ENCODE measurements around the gene HS2ST1. TPM values are rescaled to one million over a fixed set of nuclear protein-coding genes. Genes with fewer than 3 reads are reported as not detected.
A peak's percentile ranks its signal among the peaks of the same experiment; 100 is the strongest.

Gene HS2ST1
- total RNA-seq, 1 donor from 2014 or later: 12.6 TPM

DNA sequence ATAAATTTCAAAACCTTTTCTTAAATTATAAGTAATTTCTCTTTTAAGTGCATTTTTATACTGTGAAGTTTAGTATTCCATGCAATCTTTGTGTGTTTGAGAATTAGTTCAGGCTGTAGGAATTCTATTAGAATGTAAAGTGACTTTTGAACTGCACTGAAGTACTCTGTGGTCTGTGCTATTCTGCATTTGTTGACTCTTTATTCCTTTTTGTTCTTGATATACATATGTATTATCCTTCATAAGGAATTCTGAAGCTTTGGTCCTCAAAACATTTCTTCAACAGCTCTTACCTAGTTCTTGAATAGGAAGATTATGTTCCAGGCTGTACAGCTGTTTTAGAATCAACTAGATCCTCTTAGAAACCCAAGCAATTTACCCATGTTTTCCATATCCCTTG, 158.0 kb downstream of the HS2ST1 start:
- TF ChIP-seq CTCF (IDR thresholded peaks at IDR 0.05; ENCODE audit: borderline replicate concordance): no peak
- intact Hi-C loops (cut with micrococcal nuclease): no loop called here
- no peaks in the 10 kb centered on the region for H3K27me3 ChIP-seq (ENCODE audit: low read depth)
- H3K27ac ChIP-seq (replicated peaks): peak overlapping the region; percentile 34
- H3K4me3 ChIP-seq: peak overlapping the region; percentile 38
- no peaks in the 10 kb centered on the region for H3K36me3 ChIP-seq
- H3K9me3 ChIP-seq (replicated peaks): no peaks in the 10 kb centered on the region
- DNase-seq: no peak
- peaks cover 20% of the 10 kb centered on the region for H3K4me1 ChIP-seq

- no peak for TF ChIP-seq CTCF (IDR thresholded peaks at IDR 0.05; ENCODE audit: borderline replicate concordance)
- H3K9me3 ChIP-seq (replicated peaks): no peaks in the 10 kb centered on the region
- intact Hi-C loops (cut with micrococcal nuclease): no loop called here
- H3K27me3 ChIP-seq (ENCODE audit: low read depth): no peaks in the 10 kb centered on the region
- H3K4me3 ChIP-seq: peak overlapping the region; percentile 38
- peaks cover 20% of the 10 kb centered on the region for H3K4me1 ChIP-seq
- H3K27ac ChIP-seq (replicated peaks): peak overlapping the region; percentile 34
- H3K36me3 ChIP-seq: no peaks in the 10 kb centered on the region
- DNase-seq: no peak
Measured at GRCh38 chr1:87072904-87073303, 158.5 kb downstream of the HS2ST1 start.

DNA sequence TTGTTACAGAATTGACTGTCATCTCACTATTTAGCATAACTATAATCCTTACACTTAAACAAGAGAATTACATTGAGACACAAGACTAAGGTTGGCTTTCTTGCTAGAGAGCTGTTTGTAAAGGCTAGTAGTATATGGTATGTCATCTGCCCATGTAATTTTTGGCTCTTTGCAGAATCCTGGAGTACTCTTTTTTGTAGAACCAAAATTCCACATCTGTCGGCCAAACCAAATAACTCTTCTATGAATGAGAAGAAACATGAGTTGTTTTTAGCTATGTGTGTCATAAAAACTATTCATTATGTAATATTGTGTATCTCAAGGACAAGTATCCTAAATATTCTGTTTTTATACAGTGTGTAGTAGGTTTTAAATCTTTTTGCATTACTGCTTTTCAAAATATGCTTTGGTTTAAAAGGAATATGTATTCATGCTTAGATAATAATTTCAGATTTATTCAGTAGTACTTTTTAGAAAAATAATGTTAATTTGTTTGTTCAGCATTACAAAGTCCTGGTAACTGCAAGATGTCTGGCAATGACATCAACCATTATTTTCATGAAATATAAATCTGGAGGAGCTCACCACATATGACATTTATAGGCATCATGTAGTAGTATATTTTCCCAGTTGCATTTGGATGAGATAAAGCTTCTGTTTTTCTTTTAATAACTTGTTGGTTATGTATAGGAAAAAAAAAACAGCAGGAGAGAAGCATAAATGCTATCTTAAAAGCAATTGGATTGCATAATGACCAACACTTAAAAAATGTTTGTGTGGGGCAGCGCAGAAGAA, 159.8 kb downstream of the HS2ST1 start:
- peaks cover 20% of the 10 kb centered on the region for H3K4me1 ChIP-seq
- H3K27ac ChIP-seq (replicated peaks): no peak overlapping the region
- intact Hi-C loops (cut with micrococcal nuclease): no loop called here
- TF ChIP-seq CTCF (IDR thresholded peaks at IDR 0.05; ENCODE audit: borderline replicate concordance): no peak
- DNase-seq: no peak
- no peaks in the 10 kb centered on the region for H3K27me3 ChIP-seq (ENCODE audit: low read depth)
- H3K36me3 ChIP-seq: no peaks in the 10 kb centered on the region
- no peak overlapping the region for H3K4me3 ChIP-seq
- no peaks in the 10 kb centered on the region for H3K9me3 ChIP-seq (replicated peaks)

- Histone ChIP-seq H3K36me3 (no peaks in the 10 kb centered on the region), H3K27me3 (ENCODE audit: low read depth) (no peaks in the 10 kb centered on the region), H3K27ac (replicated peaks) (no peak overlapping the region), H3K4me3 (no peak overlapping the region), H3K4me1 (peaks cover 17% of the 10 kb centered on the region), H3K9me3 (replicated peaks) (no peaks in the 10 kb centered on the region)
- no peak for TF ChIP-seq CTCF (IDR thresholded peaks at IDR 0.05; ENCODE audit: borderline replicate concordance)
- DNase-seq: no peak
- intact Hi-C loops (cut with micrococcal nuclease): no loop called here
Measured at GRCh38 chr1:87077959-87078639, 163.7 kb downstream of the HS2ST1 start.

- TF ChIP-seq CTCF (IDR thresholded peaks at IDR 0.05; ENCODE audit: borderline replicate concordance): peak; percentile 78
- Histone ChIP-seq H3K4me3 (no peak overlapping the region), H3K4me1 (peaks cover 8% of the 10 kb centered on the region), H3K27ac (replicated peaks) (no peak overlapping the region), H3K27me3 (ENCODE audit: low read depth) (no peaks in the 10 kb centered on the region), H3K9me3 (replicated peaks) (no peaks in the 10 kb centered on the region), H3K36me3 (no peaks in the 10 kb centered on the region)
- intact Hi-C loops (cut with micrococcal nuclease): loop anchor here (5.0 kb wide), 1 partner anchor 252 kb away; no protein-coding TSS in a partner anchor
- no peak for DNase-seq
Measured at GRCh38 chr1:87084244-87084836, 169.9 kb downstream of the HS2ST1 start.
